DOHH2 (cell line): Measurements from ENCODE around the gene ARHGAP6.

Experiments used
- H3F3A ChIP-seq: fragments of 200-600 bp; sonication (generic), shearing (Covaris generic); 2 replicates; pipeline ENCODE4 v1.6.0; 2016; ENCODE audit warnings: antibody characterized with exemption, mild to moderate bottlenecking; ENCODE audit not compliant: control insufficient read depth, insufficient read depth
- H3K27ac ChIP-seq: fragments of 200-600 bp; sonication (generic); 2 replicates; pipeline ENCODE4 v1.5.1; 2014; ENCODE audit warnings: low read depth, mild to moderate bottlenecking, low read length, moderate library complexity
- H3K27me3 ChIP-seq: fragments of 200-600 bp; sonication (generic); 2 replicates; pipeline ENCODE4 v1.6.1; 2014; ENCODE audit warnings: mild to moderate bottlenecking, low read length, mixed read lengths; ENCODE audit not compliant: control insufficient read depth
- H3K36me3 ChIP-seq: fragments of 200-600 bp; sonication (generic); 2 replicates; pipeline ENCODE4 v1.6.1; 2014; ENCODE audit warnings: mild to moderate bottlenecking, low read length, moderate library complexity, mixed read lengths; ENCODE audit not compliant: control insufficient read depth
- H3K4me1 ChIP-seq: fragments of 200-600 bp; sonication (generic); 2 replicates; pipeline ENCODE4 v1.6.1; 2014; ENCODE audit warnings: mild to moderate bottlenecking, low read length, mixed read lengths; ENCODE audit not compliant: control insufficient read depth
- H3K4me2 ChIP-seq: fragments of 200-600 bp; sonication (generic); 2 replicates; pipeline ENCODE4 v1.6.0; 2014; ENCODE audit warnings: mild to moderate bottlenecking, low read length, moderate library complexity
- H3K4me3 ChIP-seq: fragments of 200-600 bp; sonication (generic); 2 replicates; pipeline ENCODE4 v1.5.1; 2014; ENCODE audit warnings: mild to moderate bottlenecking, low read length, mixed read lengths
- H3K79me2 ChIP-seq: fragments of 200-600 bp; sonication (generic); 2 replicates; pipeline ENCODE4 v1.6.1; 2014; ENCODE audit warnings: mild to moderate bottlenecking, low read length, mixed read lengths; ENCODE audit not compliant: control insufficient read depth
- H3K9me2 ChIP-seq: fragments of 200-600 bp; sonication (generic); replicated peaks from 2 replicates; pipeline ENCODE4 v1.6.1; 2014; ENCODE audit warnings: mild to moderate bottlenecking, low read length, mixed read lengths; ENCODE audit not compliant: control insufficient read depth
- H3K9me3 ChIP-seq: fragments of 200-600 bp; sonication (generic); 2 replicates; pipeline ENCODE4 v1.6.1; 2014; ENCODE audit warnings: antibody characterized with exemption, low read length, mixed read lengths; ENCODE audit not compliant: control insufficient read depth, insufficient read depth
- H4K20me1 ChIP-seq: fragments of 200-600 bp; sonication (generic); 2 replicates; pipeline ENCODE4 v1.6.0; 2014; ENCODE audit warnings: low read depth, mild to moderate bottlenecking, antibody characterized with exemption, low read length, moderate library complexity; ENCODE audit not compliant: control insufficient read depth, insufficient read depth
- CTCF ChIP-seq: fragments of 200-600 bp; sonication (generic); IDR thresholded peaks from one replicate; pipeline ENCODE4 v1.5.1; 2014; ENCODE audit warnings: antibody characterized with exemption, mild to moderate bottlenecking, low read depth, low read length; ENCODE audit not compliant: poor library complexity, severe bottlenecking
- EZH2phosphoT487 ChIP-seq: fragments of 200-600 bp; sonication (generic); IDR thresholded peaks from 2 replicates; pipeline ENCODE4 v1.6.1; 2017; ENCODE audit warnings: borderline replicate concordance, mild to moderate bottlenecking, antibody characterized with exemption, low read length, moderate library complexity, mixed read lengths

ARHGAP6 gene

GRCh38 chrX:11437642-11438379, 227.9 kb downstream of the ARHGAP6 start:
- Histone ChIP-seq H3K9me3 (no peaks in the 10 kb centered on the region), H3K79me2 (no peaks in the 10 kb centered on the region), H3K36me3 (no peaks in the 10 kb centered on the region), H3K4me1 (no peaks in the 10 kb centered on the region), H3K27ac (no peak overlapping the region), H3K9me2 (no peaks in the 10 kb centered on the region), H3K4me3 (no peak overlapping the region), H3K4me2 (no peak overlapping the region), H3K27me3 (no peaks in the 10 kb centered on the region), H3F3A (no peaks in the 10 kb centered on the region), H4K20me1 (no peaks in the 10 kb centered on the region)
- TF ChIP-seq EZH2phosphoT487 (no peak), CTCF (no peak)

GRCh38 chrX:11435568-11435967, 230.2 kb downstream of the ARHGAP6 start:
- no peaks in the 10 kb centered on the region for H4K20me1 ChIP-seq
- no peaks in the 10 kb centered on the region for H3K36me3 ChIP-seq
- no peak overlapping the region for H3K4me2 ChIP-seq
- H3K4me1 ChIP-seq: no peaks in the 10 kb centered on the region
- H3K79me2 ChIP-seq: no peaks in the 10 kb centered on the region
- no peak for TF ChIP-seq CTCF
- H3K4me3 ChIP-seq: no peak overlapping the region
- no peaks in the 10 kb centered on the region for H3K9me2 ChIP-seq
- H3K9me3 ChIP-seq: no peaks in the 10 kb centered on the region
- no peaks in the 10 kb centered on the region for H3K27me3 ChIP-seq
- H3F3A ChIP-seq: no peaks in the 10 kb centered on the region
- H3K27ac ChIP-seq: no peak overlapping the region

GRCh38 chrX:11434607-11435006, 231.1 kb downstream of the ARHGAP6 start:
- no peak overlapping the region for H3K4me2 ChIP-seq
- H4K20me1 ChIP-seq: no peaks in the 10 kb centered on the region
- H3K4me1 ChIP-seq: no peaks in the 10 kb centered on the region
- H3K79me2 ChIP-seq: no peaks in the 10 kb centered on the region
- H3K9me2 ChIP-seq: no peaks in the 10 kb centered on the region
- TF ChIP-seq CTCF: no peak
- TF ChIP-seq EZH2phosphoT487: no peak
- no peaks in the 10 kb centered on the region for H3K27me3 ChIP-seq
- H3K9me3 ChIP-seq: no peaks in the 10 kb centered on the region
- no peaks in the 10 kb centered on the region for H3K36me3 ChIP-seq
- no peak overlapping the region for H3K4me3 ChIP-seq
- H3F3A ChIP-seq: no peaks in the 10 kb centered on the region
- H3K27ac ChIP-seq: no peak overlapping the region
